ENCODE results near the gene PANK4. TPM values are rescaled to one million over a fixed set of nuclear protein-coding genes. Genes with fewer than 3 reads are reported as not detected.

PANK4 gene
- total RNA-seq, 1 experiment from 2014 or later, result 32.2 TPM

- no peak overlapping the region for H2BK20ac ChIP-seq (ENCODE audit: low read depth, low read length, poor library complexity, severe bottlenecking)
- DNase-seq, result no peak
These were observed 52.1 kb downstream of the PANK4 start for GRCh38 chr1:2474104-2474844.

More at GRCh38 chr1:2474104-2474844, 52.1 kb downstream of the PANK4 start:
- Histone ChIP-seq H2AFZ (ENCODE audit: low read length) (no peak overlapping the region), H2AK5ac (ENCODE audit: insufficient read length, low read length) (no peak overlapping the region), H3K4ac (ENCODE audit: low read depth, low read length) (no peak overlapping the region), H3K9ac (ENCODE audit: extremely low read depth, insufficient read length, low read length) (no peak overlapping the region), H3K27me3 (ENCODE audit: insufficient read depth, low read length) (no peaks in the 10 kb centered on the region), H3K23ac (ENCODE audit: insufficient read length, low read depth, low read length) (no peak overlapping the region), H2BK12ac (ENCODE audit: insufficient read length, low read depth, low read length) (no peak overlapping the region), H2BK120ac (ENCODE audit: low read depth, low read length, poor library complexity, severe bottlenecking) (no peak overlapping the region), H3K18ac (ENCODE audit: insufficient read length, low read depth, low read length) (no peak overlapping the region), H3K4me1 (ENCODE audit: insufficient read depth, low read length) (no peaks in the 10 kb centered on the region), H3K56ac (ENCODE audit: insufficient read length, low read depth, low read length) (no peak overlapping the region), H3K4me2 (ENCODE audit: insufficient read depth, insufficient read length, low read length) (no peak overlapping the region), H3K79me1 (ENCODE audit: insufficient read depth, low read depth, low read length, poor library complexity, severe bottlenecking) (no peaks in the 10 kb centered on the region), H4K8ac (replicated peaks; ENCODE audit: insufficient read length, low read depth, low read length) (no peak overlapping the region), H3T11ph (ENCODE audit: low read length) (no peak overlapping the region), H4K5ac (ENCODE audit: insufficient read length, low read depth, low read length) (no peak overlapping the region), H2BK5ac (ENCODE audit: insufficient read length, low read length) (no peak overlapping the region), H4K20me1 (ENCODE audit: control insufficient read depth, insufficient read depth, insufficient read length) (no peaks in the 10 kb centered on the region), H2BK15ac (ENCODE audit: low read depth, low read length) (no peak overlapping the region), H4K91ac (ENCODE audit: insufficient read length, low read depth, low read length) (no peak overlapping the region), H3K14ac (ENCODE audit: insufficient read depth, low read length) (peak overlapping the region; percentile 66), H3K79me2 (ENCODE audit: insufficient read depth, low read length) (no peaks in the 10 kb centered on the region), H3K23me2 (ENCODE audit: insufficient read length, low read depth, low read length, poor library complexity, severe bottlenecking) (no peaks in the 10 kb centered on the region), H3K27ac (ENCODE audit: insufficient read length, low read depth, low read length) (no peak overlapping the region), H3K9me3 (ENCODE audit: control insufficient read depth, low read depth, low read length) (no peaks in the 10 kb centered on the region)
- TF ChIP-seq CTCF (conservative IDR thresholded peaks at IDR 0.05), result no peak
- Mint-ChIP-seq H3K9me3 (no peaks in the 10 kb centered on the region), H3K4me3 (no peak overlapping the region), H3K27me3 (ENCODE audit: low read depth) (peaks cover 1% of the 10 kb centered on the region; the same call in 1 of the 2 replicates), H3K4me1 (peaks cover 0 to 14% of the 10 kb centered on the region in 2 experiments; a peak in 2 of 4 replicates), H3K36me3 (ENCODE audit: insufficient read depth in 1 of 3, low read depth in 3 of 3) (no peaks in the 10 kb centered on the region), H3K27ac (no peak overlapping the region)
- no CpG with 5 or more reads among the region's 17 CpGs for WGBS (ENCODE audit: extremely low coverage, insufficient read length, low lambda C conversion rate)
